HEK293 (cell line): ENCODE data around the gene RNF44.
A peak's percentile ranks its signal among the peaks of the same experiment; 100 is the strongest.
"Not testable (repeated sequence)": the region's sequence is repeated elsewhere in the genome, so short reads cannot be mapped to it uniquely, and the experiment has no call there.

Experiments used
- CTCF ChIA-PET: fragments of 350-600 bp; formaldehyde crosslinking; extraction: SDS; loops from one replicate; lab custom pipeline; 2021; ENCODE audit warnings: antibody characterized with exemption; lab: Yijun Ruan, JAX
- POLR2A ChIA-PET: fragments of 300-600 bp; formaldehyde crosslinking; extraction: SDS; loops from one replicate; lab custom pipeline; 2020; ENCODE audit warnings: antibody characterized with exemption, inconsistent platforms; lab: Yijun Ruan, JAX
- H3K27ac ChIP-seq: fragments of 200-500 bp; sonication (Bioruptor generic); 2 replicates; pipeline ENCODE4 v1.5.1; 2014; ENCODE audit warnings: low read depth, low read length, control low read depth, inconsistent platforms; ENCODE audit errors: extremely low read depth
- H3K36me3 ChIP-seq, 2 experiments: fragments of 200-500 bp in 1 of 2; sonication (Bioruptor generic) in 1 of 2; 1 replicate in 1 of 2; 2 replicates in 1 of 2; pipeline ENCODE4 v1.5.1; 2014 to 2017; ENCODE audit warnings: inconsistent platforms in 2 of 2, low read length in 2 of 2; ENCODE audit not compliant: control insufficient read depth in 2 of 2, insufficient read depth in 1 of 2
- H3K4me1 ChIP-seq: fragments of 200-500 bp; sonication (Bioruptor generic); 2 replicates; pipeline ENCODE4 v1.5.1; 2014; ENCODE audit warnings: mild to moderate bottlenecking, low read length, inconsistent platforms; ENCODE audit not compliant: control insufficient read depth, insufficient read depth
- H3K4me3 ChIP-seq: 2 replicates; pipeline ENCODE4 v1.5.1; 2011; ENCODE audit warnings: low read depth, mild to moderate bottlenecking, control low read depth, low read length, moderate library complexity
- H3K9me3 ChIP-seq: fragments of 200-500 bp; sonication (Bioruptor generic); 2 replicates; pipeline ENCODE4 v1.5.1; 2014; ENCODE audit warnings: low read depth, low read length, inconsistent platforms; ENCODE audit not compliant: control insufficient read depth, insufficient read depth
- AEBP2 ChIP-seq: fragments of 450-650 bp; formaldehyde crosslinking; IDR thresholded peaks from 2 replicates; pipeline ENCODE4 v1.5.1; 2016; ENCODE audit warnings: missing biosample characterization, missing genetic modification characterization, borderline replicate concordance
- PRDM1 ChIP-seq: fragments of 450-650 bp; formaldehyde crosslinking; IDR thresholded peaks from 2 replicates; pipeline ENCODE4; 2016; ENCODE audit warnings: missing biosample characterization, missing genetic modification characterization
- SP7 ChIP-seq: fragments of 450-650 bp; formaldehyde crosslinking; IDR thresholded peaks from 2 replicates; pipeline ENCODE4 v1.5.1; 2016; ENCODE audit warnings: missing biosample characterization, missing genetic modification characterization
- WT1 ChIP-seq: fragments of 450-650 bp; formaldehyde crosslinking; IDR thresholded peaks from 2 replicates; pipeline ENCODE4 v1.5.1; 2016; ENCODE audit warnings: missing biosample characterization, missing genetic modification characterization
- ZFP37 ChIP-seq: fragments of 450-650 bp; formaldehyde crosslinking; IDR thresholded peaks from 2 replicates; pipeline ENCODE4 v1.5.1; 2016; ENCODE audit warnings: missing biosample characterization, missing genetic modification characterization
- ZNF121 ChIP-seq: fragments of 450-650 bp; formaldehyde crosslinking; IDR thresholded peaks from 2 replicates; pipeline ENCODE4 v1.5.1; 2016; ENCODE audit warnings: missing biosample characterization, missing genetic modification characterization
- ZNF175 ChIP-seq: fragments of 450-650 bp; formaldehyde crosslinking; IDR thresholded peaks from 2 replicates; pipeline ENCODE4 v1.5.1; 2016; ENCODE audit warnings: missing biosample characterization, missing genetic modification characterization
- ZNF221 ChIP-seq: fragments of 450-650 bp; formaldehyde crosslinking; IDR thresholded peaks from 2 replicates; pipeline ENCODE4 v1.5.1; 2017; ENCODE audit warnings: missing biosample characterization, missing genetic modification characterization, borderline replicate concordance
- ZNF335 ChIP-seq: fragments of 450-650 bp; formaldehyde crosslinking; conservative IDR thresholded peaks from 2 replicates; pipeline ENCODE4 v1.5.1; 2016; ENCODE audit warnings: missing biosample characterization, missing genetic modification characterization
- ZNF394 ChIP-seq: fragments of 450-650 bp; formaldehyde crosslinking; IDR thresholded peaks from 2 replicates; pipeline ENCODE4 v1.5.1; 2016; ENCODE audit warnings: missing biosample characterization, missing genetic modification characterization, mild to moderate bottlenecking, moderate library complexity, borderline replicate concordance
- ZNF398 ChIP-seq: fragments of 450-650 bp; formaldehyde crosslinking; IDR thresholded peaks from 2 replicates; pipeline ENCODE4 v1.5.1; 2017; ENCODE audit warnings: missing biosample characterization, missing genetic modification characterization
- ZNF404 ChIP-seq: fragments of 450-650 bp; formaldehyde crosslinking; IDR thresholded peaks from 2 replicates; pipeline ENCODE4 v1.5.1; 2017; ENCODE audit warnings: missing biosample characterization, missing genetic modification characterization
- ZNF416 ChIP-seq: fragments of 450-650 bp; formaldehyde crosslinking; IDR thresholded peaks from 2 replicates; pipeline ENCODE4 v1.5.1; 2016; ENCODE audit warnings: missing biosample characterization, missing genetic modification characterization
- ZNF513 ChIP-seq: fragments of 450-650 bp; IDR thresholded peaks from 2 replicates; pipeline ENCODE4 v1.5.1; 2018; ENCODE audit warnings: missing biosample characterization, missing genetic modification characterization
- ZNF621 ChIP-seq: fragments of 450-650 bp; formaldehyde crosslinking; IDR thresholded peaks from 2 replicates; pipeline ENCODE4 v1.5.1; 2017; ENCODE audit warnings: missing biosample characterization, missing genetic modification characterization
- ZNF677 ChIP-seq: fragments of 450-650 bp; IDR thresholded peaks from 2 replicates; pipeline ENCODE4 v1.5.0; 2018; ENCODE audit warnings: missing biosample characterization, mild to moderate bottlenecking, missing genetic modification characterization, moderate library complexity
- ZNF830 ChIP-seq: fragments of 450-650 bp; IDR thresholded peaks from 2 replicates; pipeline ENCODE4 v1.5.0; 2018; ENCODE audit warnings: missing biosample characterization, missing genetic modification characterization, low read depth, mild to moderate bottlenecking, moderate library complexity
- ZNF837 ChIP-seq: fragments of 450-650 bp; formaldehyde crosslinking; IDR thresholded peaks from 2 replicates; pipeline ENCODE4 v1.5.1; 2016; ENCODE audit warnings: missing biosample characterization, missing genetic modification characterization

Gene RNF44

DNA sequence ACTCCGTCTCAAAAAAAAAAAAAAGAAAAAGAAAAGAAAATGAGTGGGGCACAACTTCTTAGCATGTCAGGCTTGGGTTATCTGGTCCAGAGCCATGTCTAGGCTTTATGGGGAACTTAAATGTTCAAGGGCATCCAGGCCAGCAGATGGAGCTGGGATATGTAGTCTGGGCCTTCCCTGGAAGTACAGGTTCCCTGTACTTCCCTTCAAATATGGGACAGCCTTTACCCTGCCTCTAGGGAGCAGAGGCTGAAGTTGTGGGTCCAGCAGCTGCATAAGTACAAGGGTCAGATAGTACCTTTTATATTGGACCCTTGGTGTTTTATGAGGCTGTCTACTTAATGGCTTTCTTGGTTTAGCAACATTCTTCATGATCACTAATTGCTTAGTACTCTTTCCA is 46.9 kb downstream of the RNF44 start:
- Histone ChIP-seq H3K4me3 (no peak overlapping the region), H3K4me1 (no peaks in the 10 kb centered on the region), H3K36me3 (peaks cover 54 to 87% of the 10 kb centered on the region in 2 experiments), H3K9me3 (no peaks in the 10 kb centered on the region), H3K27ac (no peak overlapping the region)
- CTCF ChIA-PET, result no interaction called here
- TF ChIP-seq ZNF830 (tag by site-specific recombination), result no peak
- POLR2A ChIA-PET, result interaction anchor here (0.6 kb wide), 1 partner anchor 82 kb away, joined by 3 read pairs; no protein-coding TSS in a partner anchor

DNA sequence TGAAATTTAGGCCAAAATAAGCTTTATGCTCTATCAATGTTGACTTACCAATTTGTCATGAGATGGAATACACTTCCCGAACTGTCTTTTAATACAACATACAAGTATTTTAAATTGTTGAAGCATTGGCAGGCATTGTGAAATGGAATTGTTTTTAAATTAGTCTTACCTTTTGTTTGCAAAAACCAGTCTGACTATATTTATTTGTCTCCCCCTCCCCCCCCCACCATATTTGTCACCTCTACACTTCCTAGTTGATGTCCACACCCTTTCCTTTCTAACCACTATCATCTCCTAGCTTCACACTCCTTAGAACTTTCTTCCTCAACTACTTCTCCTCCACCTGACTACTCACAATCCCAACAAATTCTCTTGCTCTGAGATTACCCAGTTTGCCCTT is 48.1 kb downstream of the RNF44 start:
- Histone ChIP-seq H3K4me3 (no peak overlapping the region), H3K9me3 (no peaks in the 10 kb centered on the region), H3K27ac (no peak overlapping the region), H3K36me3 (peaks cover 43 to 83% of the 10 kb centered on the region in 2 experiments), H3K4me1 (no peaks in the 10 kb centered on the region)
- TF ChIP-seq ZNF404 (tag by site-specific recombination) (no peak), PRDM1 (tag by site-specific recombination) (0 out of 2 replicates have a peak, but pooled peaks have one; percentile 11)
- ChIA-PET CTCF (interaction anchor here (1.3 kb wide), 1 partner anchor 42 kb away, joined by 3 read pairs; no protein-coding TSS in a partner anchor), POLR2A (interaction anchor here (0.8 kb wide), 1 partner anchor 48 kb away, joined by 3 read pairs; the partner anchor contains the start of gene RNF44)

- peak; percentile 96 for TF ChIP-seq ZNF121
- peaks cover 36 to 79% of the 10 kb centered on the region in 2 experiments for H3K36me3 ChIP-seq
- CTCF ChIA-PET, result interaction anchor here (0.9 kb wide), 1 partner anchor 39 kb away, joined by 3 read pairs; the partner anchor contains the start of gene FAF2
- H3K27ac ChIP-seq, POLR2A ChIA-PET, H3K4me3 ChIP-seq, H3K9me3 ChIP-seq, H3K4me1 ChIP-seq: not testable (repeated sequence)
These were observed 50.0 kb downstream of the RNF44 start for GRCh38 chr5:176487160-176487559.

DNA sequence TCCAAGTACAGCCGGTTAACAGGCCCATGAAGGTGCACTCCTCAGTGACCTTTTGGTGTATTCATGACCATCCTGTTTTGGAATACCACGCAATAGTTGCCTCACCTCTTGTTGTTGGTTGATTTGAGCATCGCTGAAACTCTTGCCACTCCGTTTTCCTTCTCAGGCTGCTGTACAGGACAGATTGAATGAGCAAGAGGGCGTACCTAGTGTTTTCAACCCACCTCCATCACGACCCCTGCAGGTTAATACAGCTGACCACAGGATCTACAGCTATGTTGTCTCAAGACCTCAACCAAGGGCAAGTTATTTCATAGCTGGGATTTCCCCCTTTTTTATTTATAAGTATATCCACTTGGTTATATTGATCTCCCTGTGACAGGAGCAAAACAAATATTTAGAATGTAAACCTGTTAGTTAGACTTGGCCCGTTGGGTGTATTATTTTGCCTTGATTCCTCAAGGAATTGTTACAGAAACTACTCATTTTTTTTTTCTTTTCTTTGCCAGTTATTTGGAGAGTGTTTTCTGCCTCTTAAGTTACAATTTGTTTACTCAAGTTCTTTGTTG is 50.9 kb downstream of the RNF44 start:
- Histone ChIP-seq H3K27ac (no peak overlapping the region), H3K9me3 (no peaks in the 10 kb centered on the region), H3K36me3 (peaks cover 33 to 78% of the 10 kb centered on the region in 2 experiments), H3K4me1 (no peaks in the 10 kb centered on the region), H3K4me3 (no peak overlapping the region)
- POLR2A ChIA-PET, result no interaction called here
- no peak for TF ChIP-seq ZNF394 (tag by site-specific recombination)
- TF ChIP-seq ZNF175 (tag by site-specific recombination), result no peak
- no peak for TF ChIP-seq ZNF398 (tag by site-specific recombination)
- CTCF ChIA-PET, result interaction anchor here (1.0 kb wide), 1 partner anchor 38 kb away, joined by 3 read pairs; the partner anchor contains the start of gene FAF2

- no peaks in the 10 kb centered on the region for H3K9me3 ChIP-seq
- H3K4me3 ChIP-seq, result no peak overlapping the region
- CTCF ChIA-PET, result no interaction called here
- POLR2A ChIA-PET, result interaction anchor here (0.7 kb wide), 1 partner anchor 46 kb away, joined by 3 read pairs; no protein-coding TSS in a partner anchor
- no peaks in the 10 kb centered on the region for H3K4me1 ChIP-seq
- no peak overlapping the region for H3K27ac ChIP-seq
- H3K36me3 ChIP-seq, result peaks cover 37 to 70% of the 10 kb centered on the region in 2 experiments
- TF ChIP-seq ZNF416 (tag by site-specific recombination), result no peak
- no peak for TF ChIP-seq AEBP2 (tag by site-specific recombination)
- no peak for TF ChIP-seq WT1 (tag by site-specific recombination)
- TF ChIP-seq SP7, result no peak
- no peak for TF ChIP-seq ZNF513 (tag by site-specific recombination)
- no peak for TF ChIP-seq ZNF335 (tag by site-specific recombination)
- no peak for TF ChIP-seq ZNF837 (tag by site-specific recombination)
- TF ChIP-seq ZNF621, result no peak
- no peak for TF ChIP-seq ZNF677
- TF ChIP-seq ZNF221 (tag by site-specific recombination), result no peak
- no peak for TF ChIP-seq ZFP37 (tag by site-specific recombination)
- TF ChIP-seq, all 188 proteins: peak for 0
These were observed 52.0 kb downstream of the RNF44 start for GRCh38 chr5:176485176-176485575.
